GM18526 (cell line): ENCODE measurements around the gene KCNT2.

Experiments used
- POLR2A ChIP-seq: IDR thresholded peaks from 3 replicates; pipeline ENCODE4 v1.6.1; 2011; ENCODE audit not compliant: insufficient read length; ENCODE audit errors: extremely low read depth

Gene KCNT2

DNA sequence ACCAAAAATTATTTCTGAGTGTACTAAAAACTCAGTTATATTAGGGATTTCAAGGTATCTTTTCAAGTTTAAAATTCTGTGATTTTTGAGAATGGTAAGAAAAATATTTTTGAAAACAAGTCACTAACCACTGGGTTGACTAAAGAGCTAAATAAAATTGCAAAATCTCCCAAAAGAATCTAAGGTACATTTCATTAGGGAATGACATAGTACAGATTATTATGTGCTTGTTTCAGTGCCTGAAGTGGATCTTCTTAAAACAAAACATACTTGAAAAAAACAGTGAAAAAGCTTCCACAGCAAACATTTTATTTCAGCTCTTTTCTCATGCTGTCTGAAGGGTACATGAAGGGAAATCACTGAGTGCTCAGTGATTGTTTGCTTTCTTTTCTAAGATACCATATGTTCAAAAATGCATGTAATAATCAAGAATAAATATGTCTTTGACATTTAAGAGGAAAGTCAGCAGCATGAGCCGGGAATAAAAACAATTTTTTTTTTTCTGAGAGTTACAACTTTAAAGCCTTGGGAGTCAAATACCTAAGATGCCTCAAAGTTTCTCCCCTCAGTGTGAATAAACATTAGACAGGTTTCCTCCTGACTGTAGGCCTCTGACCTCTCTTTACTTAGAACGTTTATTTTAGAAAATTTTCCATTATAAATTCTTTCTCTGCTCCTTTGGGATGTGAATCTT, 200.7 kb downstream of the KCNT2 start:
- no peak for TF ChIP-seq POLR2A

DNA sequence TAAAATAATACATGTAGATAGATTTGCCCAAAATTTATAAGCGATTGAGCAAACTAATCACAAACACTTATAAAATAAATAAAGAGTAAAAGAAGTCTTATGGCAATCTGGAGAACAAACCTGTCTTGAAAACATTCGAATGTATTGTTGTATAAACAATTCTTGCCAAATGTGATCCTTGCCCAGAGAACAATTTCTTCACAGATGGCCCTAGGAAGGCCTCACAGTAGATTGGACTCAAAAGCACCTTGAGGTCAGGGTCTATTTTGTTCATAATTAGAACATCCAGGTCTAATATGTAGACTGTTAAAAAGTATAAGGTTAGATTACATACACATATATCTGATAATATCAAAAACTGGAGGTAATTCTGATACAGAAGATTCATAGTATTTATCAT, 202.4 kb downstream of the KCNT2 start:
- TF ChIP-seq POLR2A, result no peak

- no peak for TF ChIP-seq POLR2A
These were observed 204.2 kb downstream of the KCNT2 start for GRCh38 chr1:196403803-196404690.

- no peak for TF ChIP-seq POLR2A
These were observed 206.3 kb downstream of the KCNT2 start for GRCh38 chr1:196401891-196402290.

- no peak for TF ChIP-seq POLR2A
These were observed 206.8 kb downstream of the KCNT2 start for GRCh38 chr1:196401452-196401833.

GRCh38 chr1:196400478-196401451, 207.5 kb downstream of the KCNT2 start:
- no peak for TF ChIP-seq POLR2A

DNA sequence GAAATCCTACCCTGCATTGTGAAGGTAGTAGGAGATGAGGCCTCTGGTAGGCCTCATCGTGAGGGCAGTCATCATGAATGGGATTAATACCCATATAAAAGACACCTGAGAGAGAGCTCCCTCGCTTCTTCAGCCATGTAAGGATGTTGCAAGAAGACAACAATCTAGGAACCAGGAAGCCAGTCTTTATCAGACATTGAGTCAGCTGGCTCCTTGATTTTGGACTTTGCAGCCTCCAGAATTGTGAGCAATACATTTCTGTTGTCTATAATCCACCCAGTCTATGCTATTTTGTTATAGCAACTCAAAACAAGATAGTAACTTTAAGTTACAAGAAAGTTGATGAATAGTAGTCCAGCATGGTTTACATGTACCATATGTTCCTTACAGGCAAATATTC, 208.5 kb downstream of the KCNT2 start:
- no peak for TF ChIP-seq POLR2A

DNA sequence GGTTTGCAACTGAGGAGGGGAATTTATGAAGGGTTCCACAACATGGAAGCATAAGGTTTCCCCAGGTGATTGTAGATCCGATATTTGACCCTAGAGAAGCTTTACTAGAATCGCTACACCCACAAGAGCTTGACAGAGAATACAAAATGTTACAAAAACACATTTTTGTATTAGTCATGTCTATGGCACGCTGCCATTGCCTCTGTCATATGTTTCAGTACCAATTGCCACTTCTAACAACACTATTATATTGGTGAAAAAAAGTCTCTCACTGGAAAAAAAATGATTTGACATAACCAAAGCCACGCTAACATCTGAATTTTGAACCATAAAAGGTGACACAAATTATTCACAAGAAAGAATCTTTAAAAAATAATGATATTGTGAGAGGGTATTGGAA, 214.5 kb downstream of the KCNT2 start:
- TF ChIP-seq POLR2A, result no peak

GRCh38 chr1:196393282-196393681, 215.0 kb downstream of the KCNT2 start:
- no peak for TF ChIP-seq POLR2A

DNA sequence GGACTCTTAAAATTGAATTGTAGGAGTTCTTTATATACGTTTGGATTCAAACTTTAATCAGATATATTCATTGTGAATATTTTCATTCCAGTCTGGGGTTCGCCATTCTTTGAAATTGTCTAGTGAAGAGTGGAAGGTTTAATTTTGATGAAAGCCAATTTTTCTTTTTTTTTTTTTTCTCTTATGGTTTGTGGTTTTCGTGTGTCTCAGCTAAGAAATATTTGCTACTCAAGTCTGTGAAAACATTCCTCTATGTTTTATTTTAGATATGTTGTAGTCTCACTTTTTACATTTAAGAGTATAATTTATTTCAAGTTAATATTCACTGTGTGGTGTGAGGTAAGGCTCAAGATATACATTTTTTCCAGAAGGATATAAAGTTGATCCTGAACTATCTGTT, 220.5 kb downstream of the KCNT2 start:
- TF ChIP-seq POLR2A, result no peak

DNA sequence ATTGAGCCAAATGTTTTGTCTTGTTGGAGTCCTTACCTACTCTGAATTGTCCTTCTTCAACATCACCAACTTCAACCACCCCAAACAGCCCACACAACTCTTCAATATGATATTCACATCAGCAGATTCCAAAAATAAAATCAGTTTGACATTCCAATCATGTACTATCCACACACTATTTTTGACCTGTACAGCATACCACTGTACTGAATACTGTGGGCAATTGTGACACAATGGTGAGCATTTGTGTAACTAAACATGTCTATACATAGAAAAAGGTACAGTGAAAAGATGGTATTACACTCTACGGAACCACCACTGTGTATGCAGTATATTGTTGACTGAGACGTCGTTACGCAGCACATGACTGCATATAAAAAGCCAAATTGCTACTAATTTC, 223.1 kb downstream of the KCNT2 start:
- no peak for TF ChIP-seq POLR2A

DNA sequence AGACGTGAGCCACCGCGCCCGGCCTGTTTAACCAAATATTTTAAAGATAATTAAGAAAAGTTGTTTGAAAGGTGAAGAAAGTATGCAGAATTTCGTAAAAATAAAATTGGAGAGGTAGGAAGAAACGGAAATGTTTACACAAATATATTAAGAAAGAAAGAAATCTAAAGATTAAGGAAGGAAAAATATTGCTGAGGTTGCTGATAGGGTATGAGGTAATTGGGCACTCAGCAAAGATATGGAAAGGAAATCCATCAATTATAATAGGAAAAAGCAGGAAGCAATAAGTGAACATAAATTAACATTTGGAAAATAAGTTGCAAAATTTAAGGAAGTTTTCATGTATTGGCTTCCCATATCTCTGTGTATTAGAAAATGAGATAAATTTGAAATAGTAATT, 225.9 kb downstream of the KCNT2 start:
- TF ChIP-seq POLR2A, result no peak

DNA sequence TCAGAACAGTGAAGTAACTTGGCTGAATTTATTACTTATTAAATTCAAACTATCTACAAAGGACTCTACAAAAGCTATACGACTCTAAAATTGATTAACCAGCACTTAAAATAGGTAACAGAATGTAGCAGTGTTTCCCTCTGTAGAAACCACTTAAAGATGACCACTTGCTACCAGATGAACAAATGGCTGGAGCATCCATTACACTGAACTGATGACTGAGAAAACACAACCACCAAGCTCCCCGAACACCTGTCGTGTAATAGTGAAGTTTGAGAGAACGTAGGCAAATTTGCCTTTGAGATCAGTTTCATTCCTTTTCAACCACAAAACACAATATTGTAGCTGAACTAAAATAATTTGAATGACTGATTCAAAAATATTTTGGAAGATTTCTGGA, 226.7 kb downstream of the KCNT2 start:
- no peak for TF ChIP-seq POLR2A

DNA sequence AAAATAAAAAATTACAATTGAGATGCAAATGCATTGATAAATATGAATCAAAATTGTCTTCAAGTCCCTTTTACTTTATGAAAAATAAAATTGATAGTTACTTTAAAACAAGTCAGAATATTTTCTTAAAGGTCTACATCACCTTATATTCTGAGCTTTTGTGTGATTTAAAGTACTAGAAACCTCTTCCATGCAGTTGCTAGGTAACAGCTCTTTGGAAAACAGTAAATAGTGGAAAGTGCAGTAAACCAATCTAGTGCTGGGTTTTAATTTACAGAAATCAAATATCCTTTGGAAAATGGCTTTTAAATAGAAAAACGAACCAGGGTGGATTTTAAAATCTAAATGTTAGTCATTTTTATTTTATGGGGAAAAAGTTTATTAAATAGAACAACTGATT, 227.9 kb downstream of the KCNT2 start:
- TF ChIP-seq POLR2A, result no peak

DNA sequence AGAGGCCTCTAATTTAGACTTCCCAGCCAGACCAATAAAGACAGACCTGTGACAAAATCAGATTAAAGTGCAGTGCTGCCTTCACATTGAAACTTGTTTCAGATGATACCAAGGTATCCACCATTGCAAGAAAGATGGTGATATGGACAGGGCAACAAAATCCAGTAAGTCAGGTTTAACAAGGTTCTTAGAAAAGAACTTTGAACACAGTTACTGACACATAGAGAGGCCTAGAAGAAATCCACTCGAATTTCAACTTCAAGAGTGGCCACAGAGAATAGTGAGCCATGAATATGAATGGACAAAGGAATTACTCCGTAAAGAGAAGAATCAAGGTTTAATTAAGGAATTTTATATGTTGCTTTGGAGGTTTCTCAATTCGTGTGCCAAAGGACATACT, 230.4 kb downstream of the KCNT2 start:
- no peak for TF ChIP-seq POLR2A
